K562 (cell line): ENCODE results near the gene DMD. TPM values are rescaled to one million over a fixed set of nuclear protein-coding genes. Genes with fewer than 3 reads are reported as not detected.

ENCODE experiments used
- BRD4 ChIP-seq: fragments of 200-600 bp; sonication (generic); IDR thresholded peaks from 2 replicates; pipeline ENCODE4 v1.6.1; 2017; ENCODE audit warnings: inconsistent platforms
- CBX8 ChIP-seq: fragments of 200-600 bp; sonication (generic); IDR thresholded peaks from 2 replicates; pipeline ENCODE4 v1.6.1; 2012; ENCODE audit warnings: borderline replicate concordance, mixed run types, low read depth, mild to moderate bottlenecking, moderate library complexity, mixed read lengths, low read length, control low read depth, inconsistent platforms; ENCODE audit not compliant: poor library complexity, severe bottlenecking; ENCODE audit errors: extremely low read depth
- FOXK1 ChIP-seq: sonication (generic); formaldehyde crosslinking; IDR thresholded peaks from 2 replicates; pipeline ENCODE4 v1.8.0; 2022; ENCODE audit warnings: missing genetic modification reagents, mild to moderate bottlenecking, borderline replicate concordance
- HMGN3 ChIP-seq: IDR thresholded peaks from 2 replicates; pipeline ENCODE4 v1.6.1; 2011; ENCODE audit warnings: borderline replicate concordance, low read depth, mild to moderate bottlenecking, mixed read lengths, low read length; ENCODE audit not compliant: insufficient read length; ENCODE audit errors: extremely low read depth
- KAT7 ChIP-seq: sonication (generic); formaldehyde crosslinking; IDR thresholded peaks from 2 replicates; pipeline ENCODE4 v1.8.0; 2022; ENCODE audit warnings: missing genetic modification reagents, mild to moderate bottlenecking, borderline replicate concordance
- polyA plus RNA-seq, 8 experiments: library from polyadenylated mRNA; depleted of rRNA in 4 of 8; stranded (reverse) in 5 of 8; unstranded in 3 of 8; fragments of >200 nt; fragmentation: Nextera tagmentation in 2 of 8; fragmentation: Illumina TruSeq in 1 of 8; extraction: Ambion mirVana in 2 of 8; extraction: Trizol in 1 of 8; gene quantifications; 2 replicates each; pipeline versions ENCODE4 v1.2.1 to v1.2.3, GENCODE V29; 2011 to 2014; ENCODE audit warnings: inconsistent platforms in 1 of 8, missing spikeins in 1 of 8
- total RNA-seq, 7 experiments: library from RNA; depleted of rRNA in 6 of 7; stranded (reverse); fragments of >200 nt in 6 of 7; fragmentation: Illumina TruSeq in 2 of 7; extraction: Trizol in 2 of 7; gene quantifications; 2 replicates each; pipeline versions ENCODE4 v1.2.1 to v1.2.3, GENCODE V29; 2011 to 2021; ENCODE audit warnings: low replicate concordance in 1 of 7
- TF ChIP-seq, protein P1 (sequence below), 3 experiments: fragments of 200-800 bp in 1 of 3; sonication (Bioruptor generic) in 1 of 3; sonication (generic) in 1 of 3; formaldehyde crosslinking in 1 of 3; IDR thresholded peaks; 2 replicates each; pipeline versions ENCODE4 v1.6.1 to v1.8.0; 2016 to 2022; ENCODE audit warnings: mild to moderate bottlenecking in 2 of 3, missing compliant biosample characterization in 2 of 3, missing genetic modification characterization in 2 of 3, missing genetic modification reagents in 1 of 3
- TF ChIP-seq, protein P2 (sequence below): IDR thresholded peaks from 3 replicates; pipeline ENCODE4 v1.6.1; 2011; ENCODE audit warnings: borderline replicate concordance, mild to moderate bottlenecking; ENCODE audit not compliant: insufficient read length, insufficient read depth
- TF ChIP-seq, protein P3 (sequence below): fragments of 250-450 bp; sonication (Bioruptor Pico); IDR thresholded peaks from 2 replicates; pipeline ENCODE4 v1.5.0; 2020; ENCODE audit warnings: mild to moderate bottlenecking, borderline replicate concordance

DMD gene
- total and polyA plus RNA-seq, 9 of the 15 experiments (the other 6 are each of a cell fraction or from before 2014, with no cell fraction given) = 3.8 to 20.4 (median 11.4) TPM

- no peak for TF ChIP-seq CBX8
- TF ChIP-seq HMGN3 = no peak
- TF ChIP-seq KAT7 = no peak
- no peak for TF ChIP-seq BRD4
- TF ChIP-seq, protein P1, sequence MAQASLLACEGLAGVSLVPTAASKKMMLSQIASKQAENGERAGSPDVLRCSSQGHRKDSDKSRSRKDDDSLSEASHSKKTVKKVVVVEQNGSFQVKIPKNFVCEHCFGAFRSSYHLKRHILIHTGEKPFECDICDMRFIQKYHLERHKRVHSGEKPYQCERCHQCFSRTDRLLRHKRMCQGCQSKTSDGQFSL (CRISPR knock-in tag; IDR thresholded peaks at IDR 0.05) = no peak
- TF ChIP-seq, protein P1 (tag; IDR thresholded peaks at IDR 0.05) = no peak
- TF ChIP-seq, protein P2, sequence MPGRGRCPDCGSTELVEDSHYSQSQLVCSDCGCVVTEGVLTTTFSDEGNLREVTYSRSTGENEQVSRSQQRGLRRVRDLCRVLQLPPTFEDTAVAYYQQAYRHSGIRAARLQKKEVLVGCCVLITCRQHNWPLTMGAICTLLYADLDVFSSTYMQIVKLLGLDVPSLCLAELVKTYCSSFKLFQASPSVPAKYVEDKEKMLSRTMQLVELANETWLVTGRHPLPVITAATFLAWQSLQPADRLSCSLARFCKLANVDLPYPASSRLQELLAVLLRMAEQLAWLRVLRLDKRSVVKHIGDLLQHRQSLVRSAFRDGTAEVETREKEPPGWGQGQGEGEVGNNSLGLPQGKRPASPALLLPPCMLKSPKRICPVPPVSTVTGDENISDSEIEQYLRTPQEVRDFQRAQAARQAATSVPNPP = no peak
- no peak for TF ChIP-seq FOXK1 (CRISPR knock-in tag)
- TF ChIP-seq, protein P3, sequence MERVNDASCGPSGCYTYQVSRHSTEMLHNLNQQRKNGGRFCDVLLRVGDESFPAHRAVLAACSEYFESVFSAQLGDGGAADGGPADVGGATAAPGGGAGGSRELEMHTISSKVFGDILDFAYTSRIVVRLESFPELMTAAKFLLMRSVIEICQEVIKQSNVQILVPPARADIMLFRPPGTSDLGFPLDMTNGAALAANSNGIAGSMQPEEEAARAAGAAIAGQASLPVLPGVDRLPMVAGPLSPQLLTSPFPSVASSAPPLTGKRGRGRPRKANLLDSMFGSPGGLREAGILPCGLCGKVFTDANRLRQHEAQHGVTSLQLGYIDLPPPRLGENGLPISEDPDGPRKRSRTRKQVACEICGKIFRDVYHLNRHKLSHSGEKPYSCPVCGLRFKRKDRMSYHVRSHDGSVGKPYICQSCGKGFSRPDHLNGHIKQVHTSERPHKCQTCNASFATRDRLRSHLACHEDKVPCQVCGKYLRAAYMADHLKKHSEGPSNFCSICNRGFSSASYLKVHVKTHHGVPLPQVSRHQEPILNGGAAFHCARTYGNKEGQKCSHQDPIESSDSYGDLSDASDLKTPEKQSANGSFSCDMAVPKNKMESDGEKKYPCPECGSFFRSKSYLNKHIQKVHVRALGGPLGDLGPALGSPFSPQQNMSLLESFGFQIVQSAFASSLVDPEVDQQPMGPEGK (CRISPR knock-in tag) = no peak
These were observed 1705.0 kb downstream of the DMD start (continued) for GRCh38 chrX:31506360-31506759.
